Heart left ventricle (tissue), 13 donors: Measurements from ENCODE around the gene FGFRL1.

Experiments
- CTCF ChIP-seq, 12 donors: fragments of 200-600 bp; sonication (generic) in 4 of 12; IDR thresholded peaks; one replicate each; pipeline versions ENCODE4 v1.5.0 to v1.8.0; 2018 to 2022; ENCODE audit warnings: antibody characterized with exemption in 12 of 12, mild to moderate bottlenecking in 5 of 12
- POLR2A ChIP-seq, 2 donors: fragments of 450-650 bp; IDR thresholded peaks; one replicate each; pipeline ENCODE4 v1.6.1; 2017; ENCODE audit warnings: antibody characterized with exemption in 2 of 2, mild to moderate bottlenecking in 2 of 2, moderate library complexity in 2 of 2
- donor health status: ischemic (EF 13 %, LVEDD 7.1; RV severe dilation, severe dysfunction).
- donor health status: DM: no; HTN: yes; CAD: no.
- donor health status: DM: no; HTN: no; CAD: no.
- donor health status: ischemic (EF 25% LVEDD 6.9; RV normal size, moderate dysfunction).
- donor health status: ischemic (EF 25% LVEDD 5.7; RV mildly dilated, moderate dysfunction).
- donor health status: ischemic (EF 35%, LVEDD 5.7; RV mildly dilated, moderate dysfunction).
- donor health status: nonischemic (EF 11% LVEDD 7.7; RV severe dilation, severe dysfunction).
- donor health status: DM: yes; HTN: yes; CAD: no.
- donor health status: PGD.
- donor health status: ischemic (EF 29% LVEDD 5.4; RV normal size, mild dysfunction).
- donor health status: nonischemic (EF 23%, LVEDD 6.1; RV moderate dilation, normal function).

DNA sequence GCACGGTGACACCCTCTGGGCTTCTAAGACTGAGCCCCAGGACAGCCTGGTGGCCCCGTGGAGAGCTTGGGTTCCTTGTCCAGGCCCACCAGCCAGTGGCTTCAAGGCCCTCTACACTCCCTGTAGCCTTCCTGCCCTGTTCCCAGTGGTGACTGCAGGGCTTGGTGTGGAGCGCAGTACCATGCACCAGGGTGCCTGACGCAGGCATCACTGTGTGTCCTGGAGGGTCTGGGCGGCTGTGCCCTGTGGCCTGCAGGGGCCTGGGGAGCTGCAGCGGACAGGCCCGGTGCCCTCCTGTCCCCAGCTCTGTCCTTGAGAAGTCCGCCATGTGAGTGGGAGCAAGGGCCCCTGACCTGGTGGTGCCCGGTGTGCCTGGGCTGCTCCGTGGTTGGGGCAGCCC is 4.3 kb downstream of the FGFRL1 start:
- TF ChIP-seq CTCF (IDR thresholded peaks at IDR 0.05), result no peak
- TF ChIP-seq POLR2A (IDR thresholded peaks at IDR 0.05), result no peak
